Naive thymus-derived CD4-positive, alpha-beta T cell (primary cell): ENCODE measurements around the gene PIGQ. TPM values are rescaled to one million over a fixed set of nuclear protein-coding genes. Genes with fewer than 3 reads are reported as not detected.

ENCODE experiments used
- ATAC-seq: fragments of 150-1000 bp; cut with Tn5 transposase; 2 replicates; pipeline ENCODE4 v1.10.0; 2021; ENCODE audit warnings: mild to moderate bottlenecking, moderate library complexity
- CTCF ChIA-PET: fragments of 350-600 bp; sonication (Branson Sonifier 250); formaldehyde crosslinking; loops from one replicate; lab custom pipeline; 2021; ENCODE audit warnings: antibody characterized with exemption; lab: Charles Lee
- POLR2A ChIA-PET: fragments of 350-600 bp; sonication (Branson Sonifier 250); formaldehyde crosslinking; loops from one replicate; lab custom pipeline; 2021; ENCODE audit warnings: antibody characterized with exemption, inconsistent platforms; lab: Charles Lee
- DNase-seq, 9 donors: peaks; one replicate each; pipeline versions ENCODE4 v3.0.0 to v3.0.0-alpha.2; 2020 to 2022; ENCODE audit warnings: mixed read lengths in 1 of 9
- H3K27ac ChIP-seq: one replicate; pipeline ENCODE4 v1.7.0; 2013; ENCODE audit warnings: mild to moderate bottlenecking, low read depth, low read length, moderate library complexity
- H3K27me3 ChIP-seq, 2 donors: one replicate each; pipeline ENCODE4 v1.7.0; 2013; ENCODE audit warnings: low read length in 2 of 2, mild to moderate bottlenecking in 2 of 2, moderate library complexity in 2 of 2; ENCODE audit not compliant: control insufficient read depth in 2 of 2, insufficient read depth in 2 of 2
- H3K36me3 ChIP-seq, 3 experiments: 1 replicate in 2 of 3; 2 replicates in 1 of 3; pipeline ENCODE4 v1.7.0; 2013; ENCODE audit warnings: low read length in 3 of 3, mild to moderate bottlenecking in 3 of 3, moderate library complexity in 1 of 3; ENCODE audit not compliant: insufficient read depth in 3 of 3, control insufficient read depth in 2 of 3
- H3K4me1 ChIP-seq, 2 donors: one replicate each; pipeline ENCODE4 v1.7.0; 2013; ENCODE audit warnings: low read length in 2 of 2, mild to moderate bottlenecking in 2 of 2, moderate library complexity in 1 of 2; ENCODE audit not compliant: control insufficient read depth in 2 of 2, insufficient read depth in 2 of 2
- H3K4me3 ChIP-seq: 2 replicates; pipeline ENCODE4 v1.7.0; 2013; ENCODE audit warnings: mild to moderate bottlenecking, low read length
- H3K9me3 ChIP-seq, 3 experiments: 1 replicate in 2 of 3; 2 replicates in 1 of 3; pipeline ENCODE4 v1.7.0; 2013; ENCODE audit warnings: low read length in 3 of 3; ENCODE audit not compliant: control insufficient read depth in 2 of 3
- H3K27ac Mint-ChIP-seq, 9 donors: one replicate each; pipeline ENCODE4 v1.8.0; 2020 to 2022; ENCODE audit warnings: mixed read lengths in 9 of 9, mild to moderate bottlenecking in 8 of 9, moderate library complexity in 5 of 9, inconsistent platforms in 2 of 9
- H3K27me3 Mint-ChIP-seq, 5 donors: one replicate each; pipeline ENCODE4 v1.8.0; 2021 to 2022; ENCODE audit warnings: mixed read lengths in 5 of 5, mild to moderate bottlenecking in 1 of 5
- H3K36me3 Mint-ChIP-seq, 5 donors: one replicate each; pipeline ENCODE4 v1.8.0; 2020 to 2022; ENCODE audit warnings: mixed read lengths in 5 of 5, mild to moderate bottlenecking in 3 of 5, inconsistent platforms in 1 of 5
- H3K4me1 Mint-ChIP-seq, 7 donors: one replicate each; pipeline ENCODE4 v1.8.0; 2020 to 2022; ENCODE audit warnings: mixed read lengths in 7 of 7, mild to moderate bottlenecking in 3 of 7, inconsistent platforms in 1 of 7
- H3K4me3 Mint-ChIP-seq, 10 donors: one replicate each; pipeline ENCODE4 v1.8.0; 2020 to 2022; ENCODE audit warnings: mild to moderate bottlenecking in 10 of 10, mixed read lengths in 10 of 10, moderate library complexity in 6 of 10, inconsistent platforms in 2 of 10
- H3K9me3 Mint-ChIP-seq, 11 donors: one replicate each; pipeline ENCODE4 v1.8.0; 2020 to 2022; ENCODE audit warnings: mixed read lengths in 11 of 11, mild to moderate bottlenecking in 4 of 11, inconsistent platforms in 1 of 11, moderate library complexity in 1 of 11
- intact Hi-C, 2 donors: fragments of 100-400 bp; cut with micrococcal nuclease; formaldehyde crosslinking; loops; one replicate each; pipeline ENCODE4 v1.15.1; 2023
- polyA plus RNA-seq, 2 donors: library from polyadenylated mRNA; unstranded; fragments of 300-500 nt; fragmentation: Illumina TruSeq; gene quantifications; one replicate each; pipeline ENCODE4 v1.2.3, GENCODE V29; 2021
- total RNA-seq, 6 experiments: library from RNA in 5 of 6; stranded (reverse) in 5 of 6; gene quantifications; 1 replicate in 5 of 6; 2 replicates in 1 of 6; pipeline ENCODE4 v1.2.3 and lab custom pipeline; 2021 to 2026

Gene PIGQ
- total and polyA plus RNA-seq, 7 experiments from 2014 or later, result 12.3 to 63.0 (median 43.4) TPM

GRCh38 chr16:627454-628239, 57.9 kb downstream of the PIGQ start:
- no peaks in the 10 kb centered on the region for H3K27me3 Mint-ChIP-seq
- peaks cover 0 to 37% (median 0%) of the 10 kb centered on the region in 3 experiments for H3K36me3 ChIP-seq
- H3K4me1 ChIP-seq, result no peaks in the 10 kb centered on the region
- ChIA-PET CTCF (no interaction called here), POLR2A (no interaction called here)
- no peak overlapping the region for H3K27ac Mint-ChIP-seq
- no peak for DNase-seq
- no peaks in the 10 kb centered on the region for H3K27me3 ChIP-seq
- H3K9me3 ChIP-seq, result no peaks in the 10 kb centered on the region
- H3K4me3 Mint-ChIP-seq, result no peak overlapping the region
- no peak overlapping the region for H3K27ac ChIP-seq
- no peak overlapping the region for H3K4me3 ChIP-seq
- H3K4me1 Mint-ChIP-seq, result no peaks in the 10 kb centered on the region
- no peaks in the 10 kb centered on the region for H3K9me3 Mint-ChIP-seq
- intact Hi-C loops, result no loop called here
- peaks cover 0 to 3% (median 0%) of the 10 kb centered on the region in 5 donors for H3K36me3 Mint-ChIP-seq
- no peak for ATAC-seq

- Histone ChIP-seq H3K4me3 (no peak overlapping the region), H3K4me1 (no peaks in the 10 kb centered on the region), H3K27me3 (no peaks in the 10 kb centered on the region), H3K27ac (no peak overlapping the region), H3K9me3 (no peaks in the 10 kb centered on the region), H3K36me3 (peaks cover 0 to 37% (median 0%) of the 10 kb centered on the region in 3 experiments)
- intact Hi-C loops, result no loop called here
- DNase-seq, result no peak
- no peak overlapping the region for H3K4me3 Mint-ChIP-seq
- no peak overlapping the region for H3K27ac Mint-ChIP-seq
- no peaks in the 10 kb centered on the region for H3K27me3 Mint-ChIP-seq
- CTCF ChIA-PET, result no interaction called here
- H3K4me1 Mint-ChIP-seq, result no peaks in the 10 kb centered on the region
- no peaks in the 10 kb centered on the region for H3K9me3 Mint-ChIP-seq
- POLR2A ChIA-PET, result no interaction called here
- H3K36me3 Mint-ChIP-seq, result peaks cover 0 to 3% (median 0%) of the 10 kb centered on the region in 5 donors
- ATAC-seq, result no peak
Observed at GRCh38 chr16:628321-629061, 58.7 kb downstream of the PIGQ start.

- Histone ChIP-seq H3K9me3 (no peaks in the 10 kb centered on the region), H3K36me3 (peaks cover 0 to 44% (median 0%) of the 10 kb centered on the region in 3 experiments), H3K4me3 (no peak overlapping the region), H3K27ac (no peak overlapping the region), H3K27me3 (no peaks in the 10 kb centered on the region), H3K4me1 (no peaks in the 10 kb centered on the region)
- Mint-ChIP-seq H3K4me3 (no peak overlapping the region), H3K9me3 (no peaks in the 10 kb centered on the region), H3K27ac (no peak overlapping the region), H3K4me1 (peaks cover 0 to 3% (median 0%) of the 10 kb centered on the region in 7 donors), H3K27me3 (no peaks in the 10 kb centered on the region), H3K36me3 (peaks cover 0 to 3% (median 0%) of the 10 kb centered on the region in 5 donors)
- no peak for ATAC-seq
- ChIA-PET CTCF (no interaction called here), POLR2A (no interaction called here)
- intact Hi-C loops, result no loop called here
- DNase-seq, result no peak
Observed at GRCh38 chr16:629185-629832, 59.5 kb downstream of the PIGQ start.

DNA sequence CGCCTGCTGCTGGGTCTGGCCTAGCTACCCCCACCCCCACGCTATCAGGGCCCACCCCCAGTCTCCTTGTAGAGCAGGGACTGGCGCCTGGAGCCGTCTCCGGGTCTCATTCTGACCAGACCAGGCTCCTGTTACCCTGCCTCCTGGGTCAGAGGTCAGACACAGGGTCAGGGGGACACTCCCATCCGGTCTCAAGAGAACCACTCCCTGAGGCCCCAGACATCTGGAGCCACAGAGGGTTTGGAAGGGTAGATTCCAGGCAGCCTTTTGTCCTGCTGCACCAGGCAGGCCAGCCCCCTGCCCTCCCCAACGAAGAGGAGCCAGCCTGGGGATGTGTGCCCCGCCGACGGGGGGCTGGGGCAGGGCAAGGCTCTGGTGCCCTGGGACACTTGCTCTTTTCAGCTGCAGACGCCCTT, 60.1 kb downstream of the PIGQ start:
- Histone ChIP-seq H3K36me3 (peaks cover 0 to 50% (median 0%) of the 10 kb centered on the region in 3 experiments), H3K27ac (no peak overlapping the region), H3K9me3 (no peaks in the 10 kb centered on the region), H3K27me3 (no peaks in the 10 kb centered on the region), H3K4me1 (peaks cover 0 to under 1% of the 10 kb centered on the region in 2 donors), H3K4me3 (no peak overlapping the region)
- peaks cover 0 to 4% (median 0%) of the 10 kb centered on the region in 7 donors for H3K4me1 Mint-ChIP-seq
- no peak for ATAC-seq
- no peak overlapping the region for H3K27ac Mint-ChIP-seq
- H3K27me3 Mint-ChIP-seq, result no peaks in the 10 kb centered on the region
- no peaks in the 10 kb centered on the region for H3K9me3 Mint-ChIP-seq
- DNase-seq, result no peak
- ChIA-PET POLR2A (no interaction called here), CTCF (no interaction called here)
- H3K36me3 Mint-ChIP-seq, result peaks cover 0 to 3% (median 0%) of the 10 kb centered on the region in 5 donors
- no peak overlapping the region for H3K4me3 Mint-ChIP-seq
- intact Hi-C loops, result no loop called here

DNA sequence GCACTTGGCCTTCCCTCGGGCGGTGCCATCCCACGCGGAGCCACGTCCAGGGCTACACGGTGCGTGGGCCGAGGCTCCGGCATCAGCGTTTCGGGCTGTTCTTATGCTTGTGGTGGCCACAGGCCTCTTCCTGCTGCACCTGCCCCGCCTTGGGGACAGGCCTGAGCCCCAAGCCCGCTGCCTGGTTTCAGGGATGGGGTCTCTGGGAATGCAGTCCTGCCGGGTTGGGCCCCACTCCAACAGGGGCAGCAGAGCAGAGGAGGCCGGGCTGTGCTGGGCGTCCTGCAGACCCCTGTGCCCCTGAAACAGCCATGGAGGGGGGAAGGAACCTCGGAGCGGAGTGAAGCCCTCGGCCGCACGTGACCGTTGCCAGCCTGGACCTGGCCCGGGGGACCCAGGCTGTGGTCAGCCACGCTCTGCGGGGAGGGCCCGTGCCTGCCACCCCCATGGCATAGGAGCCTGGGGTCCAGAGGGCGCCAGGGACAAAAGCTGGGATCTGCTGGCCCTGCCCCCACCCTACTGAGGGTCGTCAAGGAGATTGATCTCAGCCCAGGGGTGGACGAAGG, 60.6 kb downstream of the PIGQ start:
- no peaks in the 10 kb centered on the region for H3K27me3 Mint-ChIP-seq
- Histone ChIP-seq H3K27me3 (no peaks in the 10 kb centered on the region), H3K4me1 (peaks cover 2 to 6% of the 10 kb centered on the region in 2 donors), H3K27ac (no peak overlapping the region), H3K9me3 (no peaks in the 10 kb centered on the region), H3K36me3 (peaks cover 0 to 50% (median 0%) of the 10 kb centered on the region in 3 experiments), H3K4me3 (no peak overlapping the region)
- ChIA-PET POLR2A (no interaction called here), CTCF (no interaction called here)
- intact Hi-C loops, result no loop called here
- DNase-seq, result no peak
- peaks cover 0 to 5% (median 0%) of the 10 kb centered on the region in 7 donors for H3K4me1 Mint-ChIP-seq
- ATAC-seq, result no peak
- H3K27ac Mint-ChIP-seq, result no peak overlapping the region
- H3K36me3 Mint-ChIP-seq, result peaks cover 0 to 3% (median 0%) of the 10 kb centered on the region in 5 donors
- no peaks in the 10 kb centered on the region for H3K9me3 Mint-ChIP-seq
- no peak overlapping the region for H3K4me3 Mint-ChIP-seq

DNA sequence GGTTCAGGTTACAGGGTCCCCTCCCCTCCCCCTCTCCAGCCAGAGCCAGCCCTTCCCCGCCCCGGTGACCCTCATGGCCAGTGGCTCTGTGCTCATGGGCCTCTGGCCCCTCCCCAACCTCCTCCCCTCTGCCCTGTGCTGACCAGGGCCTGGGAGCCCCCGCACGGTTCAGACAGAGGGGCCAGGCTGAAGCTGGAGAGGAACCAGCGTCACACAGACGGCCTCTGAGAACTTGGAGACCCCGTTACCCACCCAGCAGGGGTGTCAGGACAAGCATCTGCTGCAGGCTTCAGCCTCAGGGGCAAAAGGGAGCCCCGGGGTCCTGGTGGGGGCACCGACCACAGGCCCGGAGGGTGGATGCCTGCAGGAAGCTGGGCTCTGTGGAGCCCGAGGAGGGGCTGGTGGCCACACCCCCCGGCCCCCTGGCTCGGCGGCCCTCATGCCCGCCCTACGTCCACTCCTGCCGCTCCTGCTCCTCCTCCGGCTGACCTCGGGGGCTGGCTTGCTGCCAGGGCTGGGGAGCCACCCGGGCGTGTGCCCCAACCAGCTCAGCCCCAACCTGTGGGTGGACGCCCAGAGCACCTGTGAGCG, 61.1 kb downstream of the PIGQ start, which contains the start of gene WFIKKN1:
TSS of gene WFIKKN1 (plus strand) at position 171 of the 591 bp plus-strand sequence. CDS start at position 440, 269 bp downstream.
- CTCF ChIA-PET, result no interaction called here
- Mint-ChIP-seq H3K27me3 (no peaks in the 10 kb centered on the region), H3K4me1 (peaks cover 0 to 5% (median 0%) of the 10 kb centered on the region in 7 donors), H3K4me3 (no peak within 1 kb of the TSS), H3K36me3 (peaks cover 0 to 3% (median 0%) of the 10 kb centered on the region in 5 donors), H3K9me3 (no peaks in the 10 kb centered on the region), H3K27ac (no peak within 1 kb of the TSS)
- no peak within 1 kb of the TSS for H3K27ac ChIP-seq
- peaks cover 5 to 8% of the 10 kb centered on the region in 2 donors for H3K4me1 ChIP-seq
- H3K4me3 ChIP-seq, result no peak within 1 kb of the TSS
- no peaks in the 10 kb centered on the region for H3K9me3 ChIP-seq
- intact Hi-C loops, result no loop called here
- ATAC-seq (no peak), DNase-seq (no peak)
- POLR2A ChIA-PET, result interaction anchor here (0.8 to 1.0 kb wide), 2 partner anchors 44 to 59 kb away, joined by 3 to 4 read pairs; partner anchors contain the start of gene RHBDL1
- peaks cover 0 to 45% (median 0%) of the 10 kb centered on the region in 3 experiments for H3K36me3 ChIP-seq
- no peaks in the 10 kb centered on the region for H3K27me3 ChIP-seq
